IPS-18a (cell line): Measurements from ENCODE around the gene CCL28.

Source experiments
- H3K27ac ChIP-seq: one replicate; pipeline ENCODE4 v1.5.1; 2013; ENCODE audit warnings: low read length
- H3K27me3 ChIP-seq: one replicate; pipeline ENCODE4 v1.6.1; 2013; ENCODE audit warnings: mild to moderate bottlenecking, low read length; ENCODE audit not compliant: control insufficient read depth, insufficient read depth
- H3K36me3 ChIP-seq: one replicate; pipeline ENCODE4 v1.6.1; 2013; ENCODE audit warnings: low read depth, low read length; ENCODE audit not compliant: control insufficient read depth
- H3K4me1 ChIP-seq: one replicate; pipeline ENCODE4 v1.6.1; 2013; ENCODE audit warnings: low read depth, low read length; ENCODE audit not compliant: control insufficient read depth
- H3K4me3 ChIP-seq: one replicate; pipeline ENCODE4 v1.5.1; 2013; ENCODE audit warnings: low read length
- H3K9ac ChIP-seq: one replicate; pipeline ENCODE4 v1.6.1; 2013; ENCODE audit warnings: mild to moderate bottlenecking, low read length, moderate library complexity
- H3K9me3 ChIP-seq: one replicate; pipeline ENCODE4 v1.6.1; 2013; ENCODE audit warnings: low read depth, low read length; ENCODE audit not compliant: control insufficient read depth

CCL28 gene

GRCh38 chr5:43353668-43354067, 58.5 kb downstream of the CCL28 start:
- Histone ChIP-seq H3K27ac (no peak overlapping the region), H3K9ac (no peak overlapping the region), H3K4me1 (no peaks in the 10 kb centered on the region), H3K4me3 (no peak overlapping the region), H3K9me3 (no peaks in the 10 kb centered on the region), H3K27me3 (no peaks in the 10 kb centered on the region), H3K36me3 (no peaks in the 10 kb centered on the region)

DNA sequence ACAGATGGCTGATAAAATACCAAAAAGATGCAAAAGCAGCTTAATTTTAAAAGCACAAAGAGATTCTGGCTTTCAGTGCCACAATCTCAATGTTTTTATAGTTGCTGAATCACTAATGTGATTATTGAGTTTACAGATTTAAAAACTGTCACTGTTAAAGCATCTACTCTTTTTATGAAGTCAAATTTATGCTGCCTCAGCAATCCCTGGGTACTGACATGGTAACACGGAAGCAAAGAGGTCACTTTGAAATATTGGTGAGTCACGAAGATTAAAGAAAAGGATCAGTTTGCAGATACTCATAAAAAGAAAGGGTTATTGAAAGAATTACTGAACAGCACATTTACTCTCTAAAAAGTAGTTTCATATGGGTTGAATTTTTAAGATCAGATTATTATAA, 59.3 kb downstream of the CCL28 start:
- Histone ChIP-seq H3K9ac (no peak overlapping the region), H3K27me3 (no peaks in the 10 kb centered on the region)

GRCh38 chr5:43352131-43352530, 60.1 kb downstream of the CCL28 start:
- Histone ChIP-seq H3K4me1 (no peaks in the 10 kb centered on the region), H3K36me3 (no peaks in the 10 kb centered on the region), H3K9ac (no peak overlapping the region), H3K4me3 (no peak overlapping the region), H3K27ac (no peak overlapping the region), H3K27me3 (no peaks in the 10 kb centered on the region), H3K9me3 (no peaks in the 10 kb centered on the region)

More for the DNA sequence above, 59.3 kb downstream of the CCL28 start:
- Histone ChIP-seq H3K27ac (no peak overlapping the region), H3K4me1 (no peaks in the 10 kb centered on the region), H3K4me3 (no peak overlapping the region), H3K36me3 (no peaks in the 10 kb centered on the region), H3K9me3 (no peaks in the 10 kb centered on the region)

DNA sequence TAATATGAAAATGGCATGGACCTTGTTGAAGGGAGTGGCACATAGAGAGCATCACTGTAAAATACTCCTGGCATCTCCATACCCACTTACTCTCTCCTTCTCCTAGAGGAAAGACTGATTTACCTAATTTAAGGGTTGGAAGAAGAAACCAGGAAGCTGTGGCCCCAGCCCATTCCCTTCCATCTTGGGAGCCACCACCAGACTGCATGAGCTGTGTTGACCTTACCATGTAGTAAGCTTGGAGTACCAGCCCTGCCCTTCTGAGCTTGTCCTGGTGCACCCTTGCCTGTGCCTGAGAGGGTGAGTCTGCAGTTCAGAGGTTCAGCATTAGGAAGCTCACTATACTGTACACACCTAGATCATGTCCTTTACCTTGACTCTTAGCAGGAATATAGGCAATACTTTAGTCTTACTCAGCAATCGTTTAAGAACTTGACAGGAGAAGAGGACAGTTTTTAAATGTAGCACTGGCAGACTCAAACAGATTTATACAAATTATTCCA, 63.3 kb downstream of the CCL28 start:
- no peak overlapping the region for H3K9ac ChIP-seq
- no peak overlapping the region for H3K27ac ChIP-seq
- no peaks in the 10 kb centered on the region for H3K27me3 ChIP-seq
- no peaks in the 10 kb centered on the region for H3K4me1 ChIP-seq
- H3K9me3 ChIP-seq, result no peaks in the 10 kb centered on the region
- H3K4me3 ChIP-seq, result no peak overlapping the region
- H3K36me3 ChIP-seq, result no peaks in the 10 kb centered on the region

- H3K4me1 ChIP-seq, result no peaks in the 10 kb centered on the region
- H3K4me3 ChIP-seq, result no peak overlapping the region
- H3K27me3 ChIP-seq, result no peaks in the 10 kb centered on the region
- no peak overlapping the region for H3K27ac ChIP-seq
- H3K9ac ChIP-seq, result no peak overlapping the region
- no peaks in the 10 kb centered on the region for H3K9me3 ChIP-seq
- H3K36me3 ChIP-seq, result no peaks in the 10 kb centered on the region
These were observed 64.0 kb downstream of the CCL28 start for GRCh38 chr5:43348207-43348606.

GRCh38 chr5:43338862-43339261, 73.3 kb downstream of the CCL28 start:
- Histone ChIP-seq H3K4me3 (no peak overlapping the region), H3K36me3 (no peaks in the 10 kb centered on the region), H3K9me3 (no peaks in the 10 kb centered on the region), H3K4me1 (no peaks in the 10 kb centered on the region), H3K27ac (no peak overlapping the region), H3K27me3 (no peaks in the 10 kb centered on the region), H3K9ac (no peak overlapping the region)

- H3K9me3 ChIP-seq, result peaks cover 4% of the 10 kb centered on the region
- H3K4me1 ChIP-seq, result no peaks in the 10 kb centered on the region
- no peak overlapping the region for H3K27ac ChIP-seq
- no peaks in the 10 kb centered on the region for H3K27me3 ChIP-seq
- no peak overlapping the region for H3K4me3 ChIP-seq
- no peaks in the 10 kb centered on the region for H3K36me3 ChIP-seq
- H3K9ac ChIP-seq, result no peak overlapping the region
These were observed 76.0 kb downstream of the CCL28 start for GRCh38 chr5:43336159-43336558.

- Histone ChIP-seq H3K36me3 (no peaks in the 10 kb centered on the region), H3K27me3 (no peaks in the 10 kb centered on the region), H3K9me3 (peaks cover 4% of the 10 kb centered on the region), H3K9ac (no peak overlapping the region), H3K4me3 (no peak overlapping the region), H3K27ac (no peak overlapping the region), H3K4me1 (no peaks in the 10 kb centered on the region)
These were observed 76.5 kb downstream of the CCL28 start for GRCh38 chr5:43335681-43336080.

DNA sequence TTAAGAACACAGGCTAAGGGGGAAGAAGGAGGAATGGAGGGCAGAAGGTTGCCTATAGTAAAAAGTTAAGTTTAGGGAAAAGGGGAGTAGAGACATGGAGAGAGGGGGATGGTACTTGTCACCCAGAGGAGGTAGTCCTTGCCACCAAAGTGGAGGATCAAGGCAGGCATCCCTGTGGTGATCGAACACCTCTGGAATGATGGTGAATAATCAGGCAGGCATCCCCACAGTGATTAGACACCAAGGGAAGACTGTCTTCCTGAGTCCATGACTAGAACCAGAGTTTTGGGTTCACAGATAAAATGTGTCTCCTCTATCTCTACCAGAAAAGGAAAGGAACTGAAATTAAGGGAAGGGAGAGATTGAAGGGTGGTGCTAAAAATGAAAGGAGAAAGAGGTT, 79.8 kb downstream of the CCL28 start:
- Histone ChIP-seq H3K9ac (no peak overlapping the region), H3K27ac (no peak overlapping the region), H3K9me3 (peaks cover 8% of the 10 kb centered on the region), H3K27me3 (no peaks in the 10 kb centered on the region), H3K36me3 (no peaks in the 10 kb centered on the region), H3K4me1 (no peaks in the 10 kb centered on the region), H3K4me3 (no peak overlapping the region)
